KOPT-K1 (cell line): ENCODE measurements around the gene PXMP2.

ENCODE experiments used
- H3K27ac ChIP-seq: fragments of 200-600 bp; sonication (generic); 2 replicates; pipeline ENCODE4 v1.5.1; 2016; ENCODE audit warnings: antibody characterized with exemption, mild to moderate bottlenecking, low read depth, low read length; ENCODE audit not compliant: poor library complexity, severe bottlenecking
- H3K36me3 ChIP-seq: fragments of 200-600 bp; sonication (generic); 2 replicates; pipeline ENCODE4 v1.5.1; 2017; ENCODE audit warnings: antibody characterized with exemption, mild to moderate bottlenecking, low read length, moderate library complexity; ENCODE audit not compliant: insufficient read depth
- H3K9me3 ChIP-seq: fragments of 200-600 bp; sonication (generic); 2 replicates; pipeline ENCODE4 v1.5.1; 2017; ENCODE audit warnings: antibody characterized with exemption, low read length, mild to moderate bottlenecking; ENCODE audit not compliant: insufficient read depth, poor library complexity, severe bottlenecking

PXMP2 gene

DNA sequence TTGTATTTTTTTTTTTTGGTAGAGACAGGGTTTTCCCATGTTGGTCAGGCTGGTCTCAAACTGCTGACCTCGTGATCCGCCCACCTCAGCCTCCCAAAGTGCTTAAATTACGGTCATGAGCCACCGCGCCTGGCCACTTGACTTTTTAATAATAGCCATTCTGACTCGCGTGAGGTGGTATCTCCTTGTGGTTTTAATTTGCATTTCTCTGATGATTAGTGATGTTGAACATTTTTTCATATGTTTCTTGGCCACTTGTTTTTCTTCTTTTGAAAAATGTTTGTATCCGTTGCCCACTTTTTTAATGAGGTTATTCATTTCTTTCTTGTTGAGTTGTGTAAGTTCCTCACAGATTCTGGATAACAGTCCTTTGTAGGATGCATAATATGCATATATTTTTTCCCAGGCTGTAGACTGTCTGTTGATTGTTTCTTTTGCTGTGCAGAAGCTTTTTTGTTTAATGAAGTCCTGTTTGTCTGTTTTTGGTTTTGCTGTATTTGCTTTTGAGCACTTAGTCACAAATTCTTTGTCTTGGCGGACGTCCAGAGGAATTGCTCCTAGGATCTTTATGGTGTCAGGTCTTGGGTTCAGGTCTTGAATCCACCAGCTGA lies 12.9 kb downstream of the PXMP2 start:
- no peaks in the 10 kb centered on the region for H3K9me3 ChIP-seq
- peaks cover 100% of the 10 kb centered on the region for H3K36me3 ChIP-seq
- H3K27ac ChIP-seq: no peak overlapping the region

DNA sequence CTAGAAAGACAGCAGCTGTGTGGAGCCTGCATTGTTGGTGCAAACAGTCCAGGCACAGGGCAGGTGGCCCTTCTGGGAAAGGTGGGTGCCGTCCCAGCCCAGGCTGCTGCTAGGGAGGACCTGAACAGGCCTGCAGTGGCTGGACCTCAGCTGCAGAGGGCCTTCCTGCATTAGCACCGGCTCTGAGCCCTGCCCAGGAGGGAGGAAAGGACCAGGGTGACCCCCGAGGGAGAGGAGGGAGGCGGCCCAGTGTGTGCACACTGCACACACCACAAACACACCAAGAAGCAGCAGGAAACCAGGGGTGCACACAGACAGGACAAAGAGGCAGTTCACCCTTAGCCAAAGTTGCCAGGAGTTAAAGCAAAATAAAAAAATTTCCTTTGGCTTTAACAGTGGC lies 15.3 kb downstream of the PXMP2 start:
- Histone ChIP-seq H3K9me3 (no peaks in the 10 kb centered on the region), H3K27ac (no peak overlapping the region), H3K36me3 (peaks cover 90% of the 10 kb centered on the region)

DNA sequence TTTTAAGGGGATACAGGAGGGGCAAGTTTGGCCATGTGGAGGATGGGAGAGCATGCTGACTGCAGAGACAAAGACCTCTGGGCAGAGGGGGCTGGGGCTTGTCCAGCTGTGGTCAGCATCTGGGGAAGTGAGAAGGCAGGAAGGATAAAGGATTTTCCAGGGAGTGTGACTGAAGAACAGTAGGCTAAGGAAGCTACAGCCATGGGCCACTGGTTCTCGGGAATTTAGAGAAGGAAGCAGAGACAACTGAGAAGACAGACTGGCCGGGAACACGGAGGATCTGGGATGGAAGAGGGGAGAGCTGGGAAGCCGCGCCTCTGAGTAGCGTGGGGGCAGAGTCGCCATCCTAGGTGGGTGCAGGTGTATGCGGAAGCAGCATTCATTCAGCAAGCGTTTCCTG lies 16.3 kb downstream of the PXMP2 start:
- H3K27ac ChIP-seq: no peak overlapping the region
- peaks cover 88% of the 10 kb centered on the region for H3K36me3 ChIP-seq
- H3K9me3 ChIP-seq: no peaks in the 10 kb centered on the region

DNA sequence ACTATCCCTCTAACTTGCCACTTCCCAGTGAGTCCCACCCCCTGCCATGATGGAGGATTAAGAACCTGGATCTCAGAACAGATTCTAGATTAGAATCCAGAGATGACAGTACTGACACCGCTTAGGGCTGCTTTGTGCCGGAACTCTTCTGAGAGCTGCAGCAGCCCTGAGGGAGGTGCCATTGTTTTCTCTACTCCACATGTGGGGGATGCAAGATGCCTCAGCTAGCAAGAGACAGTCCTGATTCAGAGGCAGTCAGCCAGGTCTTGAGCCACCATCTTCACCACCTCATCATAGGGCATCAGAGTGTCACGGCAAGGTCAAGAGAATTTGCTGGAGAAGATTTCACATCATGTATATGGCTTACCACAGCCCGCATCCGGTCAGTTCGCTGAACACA lies 19.9 kb downstream of the PXMP2 start:
- Histone ChIP-seq H3K9me3 (no peaks in the 10 kb centered on the region), H3K36me3 (peaks cover 52% of the 10 kb centered on the region), H3K27ac (no peak overlapping the region)

DNA sequence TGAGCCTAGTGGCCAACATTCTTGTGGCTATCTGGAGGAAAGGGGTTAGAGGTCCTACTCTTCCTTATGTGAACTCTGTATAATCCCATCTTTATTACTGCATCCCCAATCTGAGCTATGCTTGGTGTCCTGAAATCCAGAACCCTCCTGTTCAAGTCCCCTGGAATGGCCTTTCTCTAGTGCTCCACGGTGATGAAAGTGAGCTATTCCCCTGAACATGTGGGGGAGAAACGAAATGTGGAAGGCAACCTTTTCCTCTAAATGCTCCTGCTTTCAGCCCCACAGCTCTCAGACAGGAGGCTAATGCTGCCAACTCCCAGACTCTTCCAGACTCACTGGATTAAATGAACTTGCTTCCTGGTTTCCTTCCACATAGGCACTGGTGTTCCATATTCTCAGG lies 20.8 kb downstream of the PXMP2 start:
- H3K9me3 ChIP-seq: no peaks in the 10 kb centered on the region
- H3K27ac ChIP-seq: no peak overlapping the region
- peaks cover 47% of the 10 kb centered on the region for H3K36me3 ChIP-seq

DNA sequence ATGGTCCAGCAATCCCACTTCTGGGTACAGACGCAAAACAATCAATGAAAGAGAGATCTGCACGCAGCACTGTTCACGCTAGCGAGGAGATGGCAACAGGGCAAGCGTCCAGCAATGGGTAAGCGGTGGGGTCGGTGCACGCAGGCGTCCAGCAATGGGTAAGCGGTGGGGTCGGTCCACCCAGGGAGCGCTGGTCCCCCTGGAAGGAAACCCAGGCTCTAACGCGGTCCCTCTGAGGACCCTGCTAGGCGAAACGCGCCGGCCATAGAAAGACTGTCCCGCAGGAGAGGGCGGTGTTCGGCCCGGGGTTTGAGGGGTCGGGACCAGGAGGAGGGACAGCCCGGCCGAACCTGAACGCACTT lies 22.6 kb downstream of the PXMP2 start:
- Histone ChIP-seq H3K27ac (peak overlapping the region; percentile 73), H3K9me3 (no peaks in the 10 kb centered on the region), H3K36me3 (peaks cover 47% of the 10 kb centered on the region)

DNA sequence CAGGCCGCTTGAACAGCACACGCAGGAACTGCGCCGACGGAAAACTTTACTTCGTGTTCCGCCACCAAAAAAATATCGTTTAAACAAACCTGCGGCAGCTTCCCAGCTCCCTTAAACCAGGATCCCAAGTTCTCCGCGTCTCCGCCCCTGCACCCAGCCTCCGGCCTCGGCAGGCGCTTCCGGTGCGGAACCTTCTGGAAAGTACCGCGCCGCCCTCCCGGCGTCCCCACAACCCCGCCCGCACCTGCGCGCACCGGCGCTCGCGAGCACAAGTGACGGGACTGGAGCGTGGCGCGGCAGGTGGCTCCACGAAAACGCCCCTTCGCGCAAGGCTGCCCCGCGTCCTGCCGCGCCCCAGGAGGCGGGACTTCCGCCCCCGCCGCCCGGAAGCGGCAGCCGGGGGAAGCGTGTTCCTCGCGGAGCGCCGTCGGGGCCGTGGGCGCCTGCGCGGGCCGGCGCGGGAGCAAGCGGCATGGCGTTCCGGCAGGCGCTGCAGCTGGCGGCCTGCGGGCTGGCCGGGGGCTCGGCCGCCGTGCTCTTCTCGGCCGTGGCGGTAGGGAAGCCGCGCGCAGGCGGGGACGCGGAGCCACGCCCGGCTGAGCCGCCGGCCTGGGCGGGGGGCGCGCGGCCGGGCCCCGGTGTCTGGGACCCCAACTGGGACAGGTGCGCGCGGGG lies 23.2 kb downstream of the PXMP2 start, which contains the start of gene PGAM5:
PGAM5 (plus strand) TSS at position 438 of the 675 bp plus-strand sequence; CDS start at position 473, 35 bp downstream.
- H3K9me3 ChIP-seq: no peaks in the 10 kb centered on the region
- H3K27ac ChIP-seq: peak within 1 kb of the TSS; percentile 73
- H3K36me3 ChIP-seq: peaks cover 45% of the 10 kb centered on the region

DNA sequence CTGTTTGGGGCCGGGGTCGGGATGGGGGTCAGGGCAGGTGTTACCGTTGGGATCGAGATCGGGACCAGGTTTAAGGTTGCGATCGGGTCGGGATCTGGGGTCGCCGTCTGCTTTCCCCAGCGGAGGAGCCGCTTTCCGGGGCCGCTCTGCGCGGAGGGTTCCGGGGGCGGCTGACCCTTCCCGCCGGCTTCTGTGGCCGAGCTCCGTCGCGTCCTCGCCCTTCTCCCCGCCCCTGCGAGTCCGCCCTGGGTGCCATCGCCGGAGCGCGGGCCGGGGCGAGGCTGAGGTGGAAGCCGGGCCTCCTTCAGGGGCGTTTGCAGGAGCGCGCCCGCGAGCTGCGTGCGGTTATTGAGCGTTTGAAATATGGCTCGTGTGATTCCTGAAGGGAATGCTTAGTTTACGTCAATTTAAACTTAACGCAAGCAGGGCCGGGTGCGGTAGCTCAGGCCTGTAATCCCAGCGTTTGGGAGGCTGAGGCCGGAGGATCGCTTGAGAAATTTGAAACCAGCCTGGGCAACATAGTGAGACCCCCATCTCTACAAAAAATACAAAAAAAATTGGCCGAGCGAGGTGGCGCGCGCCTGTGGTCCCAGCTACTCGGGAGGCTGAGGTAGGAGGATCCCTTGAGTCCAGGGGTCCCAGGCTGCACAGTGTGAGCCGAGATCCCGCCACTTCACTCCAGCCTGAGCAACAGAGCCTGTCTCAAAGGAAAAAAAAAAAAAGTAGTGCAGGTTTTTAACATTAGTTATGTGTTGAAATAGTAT lies 23.9 kb downstream of the PXMP2 start:
- Histone ChIP-seq H3K36me3 (peaks cover 51% of the 10 kb centered on the region), H3K27ac (peak overlapping the region; percentile 73), H3K9me3 (no peaks in the 10 kb centered on the region)

DNA sequence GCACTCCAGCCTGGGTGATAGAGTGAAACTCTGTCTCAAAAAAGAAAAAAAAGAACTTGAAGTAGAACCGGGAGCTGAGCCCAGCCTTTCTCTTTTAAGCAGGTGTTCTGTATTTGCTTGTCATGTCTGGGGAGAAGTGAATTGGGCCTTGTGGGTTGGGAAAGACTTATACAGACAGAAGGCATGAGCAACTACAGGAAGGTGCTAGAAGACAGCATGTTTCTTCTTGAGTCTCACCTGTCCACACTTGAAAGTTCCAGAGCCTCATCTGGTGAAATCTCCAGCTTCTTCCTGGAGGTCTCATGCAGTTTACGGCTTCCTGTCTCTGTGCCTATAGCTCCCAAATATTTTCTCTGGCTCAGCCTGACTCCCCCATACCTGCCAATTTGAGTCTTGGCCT lies 25.7 kb downstream of the PXMP2 start:
- Histone ChIP-seq H3K9me3 (no peaks in the 10 kb centered on the region), H3K27ac (no peak overlapping the region), H3K36me3 (peaks cover 57% of the 10 kb centered on the region)

DNA sequence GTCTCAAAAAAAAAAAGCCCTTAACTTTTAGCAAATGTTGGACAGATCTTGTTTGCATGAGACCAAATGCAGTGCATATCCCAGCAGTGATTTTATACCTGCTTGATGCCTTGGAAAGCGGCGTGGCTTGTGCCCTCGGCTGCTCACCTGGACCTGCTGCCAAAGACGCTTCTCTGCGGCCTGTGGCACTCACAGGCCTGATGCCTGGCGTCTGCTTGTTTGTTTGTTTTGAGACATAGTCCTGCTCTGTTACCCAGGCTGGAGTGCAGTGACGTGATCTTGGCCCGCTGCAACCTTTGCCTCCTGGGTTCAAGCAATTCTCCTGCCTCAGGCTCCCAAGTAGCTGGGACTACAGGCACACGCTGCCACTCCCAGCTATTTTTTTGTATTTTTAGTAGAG lies 28.5 kb downstream of the PXMP2 start:
- no peak overlapping the region for H3K27ac ChIP-seq
- no peaks in the 10 kb centered on the region for H3K9me3 ChIP-seq
- H3K36me3 ChIP-seq: peaks cover 78% of the 10 kb centered on the region

DNA sequence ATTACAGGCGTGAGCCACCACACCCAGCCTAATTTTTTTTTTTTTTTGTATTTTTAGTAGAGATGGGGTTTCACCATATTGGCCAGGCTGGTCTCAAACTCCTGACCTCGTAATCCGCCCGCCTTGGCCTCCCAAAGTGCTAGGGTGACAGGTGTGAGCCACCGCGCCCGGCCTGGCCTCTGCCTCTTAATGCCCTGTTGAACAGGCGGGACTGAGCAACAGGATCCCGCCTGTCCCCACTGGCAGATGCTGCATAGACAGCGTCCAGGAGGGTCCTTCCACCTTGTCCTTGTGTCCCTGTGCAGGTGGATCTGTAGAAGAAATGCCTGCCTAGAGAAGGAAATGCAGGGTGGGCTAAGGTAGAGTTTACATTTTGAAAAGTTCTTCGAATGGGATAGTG lies 29.0 kb downstream of the PXMP2 start:
- H3K27ac ChIP-seq: no peak overlapping the region
- peaks cover 83% of the 10 kb centered on the region for H3K36me3 ChIP-seq
- H3K9me3 ChIP-seq: no peaks in the 10 kb centered on the region

DNA sequence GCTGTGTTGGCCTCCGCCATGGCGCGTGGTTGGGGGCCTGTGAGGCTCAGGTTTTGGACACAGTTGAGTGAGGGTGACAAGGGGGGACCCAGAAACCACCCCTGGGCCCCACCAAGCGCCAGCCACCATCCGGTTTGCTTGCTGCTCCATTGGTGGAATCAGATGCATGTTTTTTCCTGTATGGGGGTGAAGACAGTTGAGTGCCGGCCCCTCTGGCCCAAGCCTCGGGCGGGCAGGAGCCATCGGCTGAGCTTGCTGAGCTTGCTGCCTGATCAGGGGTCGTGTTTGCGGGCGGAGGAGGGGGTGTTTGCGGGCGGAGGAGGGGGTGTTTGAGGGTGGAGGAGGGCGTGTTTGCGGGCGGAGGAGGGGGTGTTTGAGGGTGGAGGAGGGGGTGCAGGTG lies 29.6 kb downstream of the PXMP2 start:
- Histone ChIP-seq H3K36me3 (peaks cover 89% of the 10 kb centered on the region), H3K27ac (no peak overlapping the region), H3K9me3 (no peaks in the 10 kb centered on the region)

DNA sequence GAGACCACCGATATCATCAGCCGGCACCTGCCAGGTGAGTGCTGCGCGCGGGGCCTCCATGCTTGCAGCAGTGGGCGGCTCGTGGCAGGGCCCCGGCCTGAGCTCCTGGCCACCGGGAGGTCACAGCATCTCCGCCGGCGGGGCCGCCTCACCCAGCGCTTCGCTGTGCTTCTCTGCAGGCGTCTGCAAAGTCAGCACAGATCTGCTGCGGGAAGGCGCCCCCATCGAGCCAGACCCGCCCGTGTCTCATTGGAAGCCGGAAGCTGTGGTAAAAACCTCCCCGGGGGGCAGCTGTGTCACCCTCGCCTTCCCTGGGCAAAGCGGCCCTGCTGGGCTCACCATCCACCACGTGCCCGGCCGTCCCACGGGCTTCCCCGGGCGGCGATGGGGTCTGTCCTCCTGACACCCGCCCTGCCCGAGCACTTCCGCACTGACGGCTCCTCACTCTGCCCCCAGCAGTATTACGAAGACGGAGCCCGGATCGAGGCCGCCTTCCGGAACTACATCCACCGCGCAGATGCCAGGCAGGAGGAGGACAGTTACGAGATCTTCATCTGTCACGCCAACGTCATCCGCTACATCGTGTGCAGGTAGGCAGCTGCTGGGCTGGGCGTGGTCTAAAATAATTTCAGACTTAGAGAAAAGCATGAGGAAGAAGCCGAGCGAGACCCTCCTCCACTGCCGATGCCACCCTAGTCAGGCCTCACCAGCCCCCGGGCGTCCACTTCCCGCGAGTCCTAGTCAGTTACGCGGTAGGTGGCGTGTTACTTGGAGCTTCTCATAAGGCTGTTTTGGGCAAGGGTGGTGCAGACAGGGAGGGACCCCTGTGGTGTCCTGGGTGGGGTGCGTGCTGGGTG lies 30.4 kb downstream of the PXMP2 start:
- no peaks in the 10 kb centered on the region for H3K9me3 ChIP-seq
- H3K36me3 ChIP-seq: peaks cover 97% of the 10 kb centered on the region
- H3K27ac ChIP-seq: no peak overlapping the region

DNA sequence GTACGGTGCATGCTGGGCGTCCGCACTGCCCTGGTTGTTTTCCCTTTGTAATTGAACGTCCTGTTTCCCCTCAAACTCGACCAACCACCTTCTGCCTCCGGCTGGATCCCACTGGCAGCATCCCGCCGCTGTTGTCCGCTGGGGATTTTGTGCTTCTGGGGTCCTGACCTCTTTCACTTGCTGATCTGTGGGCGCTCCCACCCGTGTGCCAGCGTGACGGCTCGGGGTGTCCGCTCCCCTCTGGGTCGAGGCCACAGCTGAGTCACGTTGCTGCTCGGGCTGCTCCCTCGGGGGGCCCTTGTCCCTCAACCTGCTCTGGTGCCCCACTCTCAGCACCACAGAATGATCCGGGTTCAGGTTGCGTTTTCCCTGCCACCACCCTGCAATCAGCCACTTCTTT lies 31.3 kb downstream of the PXMP2 start:
- Histone ChIP-seq H3K27ac (no peak overlapping the region), H3K36me3 (peaks cover 97% of the 10 kb centered on the region), H3K9me3 (no peaks in the 10 kb centered on the region)
